HG02759 (cell line): ENCODE data around the gene MLF1.
"Not testable (repeated sequence)": the region's sequence is repeated elsewhere in the genome, so short reads cannot be mapped to it uniquely, and the experiment has no call there.

ENCODE experiments used
- ATAC-seq: cut with Tn5 transposase; IDR thresholded peaks from one replicate; pipeline ENCODE4 v1.9.1; 2021; ENCODE audit warnings: mild to moderate bottlenecking, moderate library complexity; ENCODE audit not compliant: unreplicated experiment

MLF1 gene, protein sequence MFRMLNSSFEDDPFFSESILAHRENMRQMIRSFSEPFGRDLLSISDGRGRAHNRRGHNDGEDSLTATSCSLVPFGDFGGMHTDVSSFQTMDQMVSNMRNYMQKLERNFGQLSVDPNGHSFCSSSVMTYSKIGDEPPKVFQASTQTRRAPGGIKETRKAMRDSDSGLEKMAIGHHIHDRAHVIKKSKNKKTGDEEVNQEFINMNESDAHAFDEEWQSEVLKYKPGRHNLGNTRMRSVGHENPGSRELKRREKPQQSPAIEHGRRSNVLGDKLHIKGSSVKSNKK

DNA sequence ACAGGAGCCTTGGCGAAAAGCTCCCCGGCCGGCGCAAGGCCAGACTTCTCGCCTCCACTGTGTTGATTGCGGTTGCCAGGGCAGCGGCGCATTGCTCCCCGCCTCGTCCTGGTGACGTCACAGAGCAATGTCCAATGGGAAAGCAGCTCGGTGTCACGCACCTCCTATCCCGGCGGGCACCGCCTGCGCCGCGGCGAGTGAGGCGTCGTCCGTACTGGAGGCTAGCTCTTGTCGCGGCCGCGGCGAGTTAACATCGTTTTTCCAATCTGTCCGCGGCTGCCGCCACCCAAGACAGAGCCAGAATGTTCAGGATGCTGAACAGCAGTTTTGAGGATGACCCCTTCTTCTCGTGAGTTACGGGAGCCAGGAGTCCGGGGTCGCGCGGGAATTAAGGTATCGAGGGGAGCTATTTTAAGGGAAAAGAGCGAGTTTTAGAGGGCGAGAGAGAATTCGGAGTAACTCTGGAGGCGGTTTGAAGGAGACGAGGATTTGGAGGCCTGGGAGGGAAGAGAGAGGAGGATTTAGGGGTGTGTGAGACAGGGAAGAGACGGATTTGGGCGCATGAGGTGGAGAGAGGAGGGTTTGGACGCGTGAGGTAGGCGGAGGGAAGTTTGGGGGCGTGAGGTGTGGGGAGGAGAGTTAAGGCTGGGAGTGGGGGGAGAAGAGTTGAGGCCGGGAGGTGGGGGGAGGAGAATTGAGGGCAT, at the start of gene MLF1:
TSS of gene MLF1 (plus strand) at position 196 of the 704 bp plus-strand sequence. CDS start at position 303, 107 bp downstream.
- peak; percentile 100 for ATAC-seq

DNA sequence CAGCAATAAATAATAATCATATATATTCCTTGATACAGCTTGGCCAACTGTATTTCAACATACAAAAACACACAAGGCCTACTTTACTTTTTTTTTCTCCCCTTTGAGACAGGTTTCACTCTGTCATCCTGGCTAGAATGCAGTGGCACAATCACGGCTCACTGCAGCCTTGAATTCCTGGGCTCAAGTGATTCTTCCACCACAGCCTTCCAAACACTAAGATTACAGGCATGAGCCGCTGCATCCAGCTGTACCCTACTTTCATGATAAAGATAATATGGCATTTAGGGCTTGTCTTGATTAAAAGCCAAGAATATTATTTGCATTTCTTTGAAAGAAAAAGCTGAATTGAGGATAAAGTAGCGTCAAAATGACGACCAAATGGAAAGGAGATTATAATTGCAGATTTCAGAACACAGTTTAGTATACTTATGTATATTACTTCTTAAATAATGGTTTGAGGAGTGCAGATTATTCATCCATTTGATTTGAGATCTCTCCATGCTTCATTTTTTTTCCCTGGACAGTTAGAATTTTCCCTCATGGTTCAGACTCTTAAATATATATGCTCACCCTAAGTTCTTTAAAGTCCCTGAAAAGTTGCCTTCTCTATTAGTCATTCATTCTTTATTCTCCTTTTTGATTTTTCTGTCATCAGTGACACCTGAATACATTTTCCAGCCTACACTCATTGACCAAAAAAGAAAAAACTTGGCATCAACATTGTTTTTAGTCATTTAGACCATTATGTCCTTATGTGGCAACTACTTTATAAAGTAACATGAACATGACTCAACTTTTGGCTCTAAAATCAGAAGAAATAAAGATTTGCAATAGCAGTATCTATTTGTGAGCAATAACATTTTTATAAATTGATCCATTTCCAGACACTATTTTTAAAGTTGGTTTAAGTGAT, 48.5 kb upstream of the MLF1 start:
- no peak for ATAC-seq

DNA sequence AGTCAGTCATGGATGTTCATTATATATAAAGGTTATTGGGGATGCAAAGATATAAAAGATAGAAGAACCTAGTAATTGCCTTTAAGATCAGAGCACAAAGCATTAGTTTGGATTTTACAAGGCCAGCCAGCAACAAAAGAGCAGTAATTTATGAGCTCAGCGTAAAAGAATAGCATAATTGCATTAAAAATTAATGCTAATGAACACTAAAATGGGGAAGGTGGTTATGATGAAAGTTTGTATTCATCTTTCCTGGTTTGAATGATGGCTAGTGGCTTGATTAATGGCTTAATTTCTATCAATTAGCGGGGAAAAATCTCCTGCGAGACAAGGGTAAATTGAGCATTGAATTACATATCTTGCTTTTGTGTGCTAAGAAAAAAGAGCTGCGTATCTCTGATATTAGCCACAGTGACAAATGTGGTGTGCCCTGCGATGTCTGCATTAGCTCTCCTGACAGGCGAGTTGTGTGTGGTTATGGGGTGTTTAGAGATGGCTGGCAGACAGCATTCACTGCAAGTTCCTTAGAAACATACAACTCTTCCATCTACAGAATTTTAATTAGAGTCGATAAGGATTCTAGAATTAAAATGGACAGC, 42.8 kb upstream of the MLF1 start:
- ATAC-seq: no peak

DNA sequence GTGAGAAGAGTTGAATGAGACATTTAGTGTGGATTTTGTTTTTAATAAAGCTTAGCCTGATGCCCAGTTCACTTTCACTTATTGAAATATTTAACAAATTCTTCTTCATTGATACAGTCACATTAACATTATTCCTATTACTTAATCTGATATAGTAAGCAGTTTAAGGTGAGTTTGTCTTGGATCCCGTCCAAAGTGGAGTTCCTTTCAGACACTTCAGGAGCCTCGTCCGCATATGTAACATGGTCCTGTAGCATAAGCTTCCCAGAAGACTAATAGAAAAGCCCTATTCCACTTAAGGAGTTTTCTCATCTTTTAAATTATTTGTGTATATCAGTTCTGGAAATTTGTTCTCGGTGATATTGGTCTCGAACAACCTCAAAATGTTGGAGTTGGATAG, 39.7 kb upstream of the MLF1 start:
- ATAC-seq: no peak

DNA sequence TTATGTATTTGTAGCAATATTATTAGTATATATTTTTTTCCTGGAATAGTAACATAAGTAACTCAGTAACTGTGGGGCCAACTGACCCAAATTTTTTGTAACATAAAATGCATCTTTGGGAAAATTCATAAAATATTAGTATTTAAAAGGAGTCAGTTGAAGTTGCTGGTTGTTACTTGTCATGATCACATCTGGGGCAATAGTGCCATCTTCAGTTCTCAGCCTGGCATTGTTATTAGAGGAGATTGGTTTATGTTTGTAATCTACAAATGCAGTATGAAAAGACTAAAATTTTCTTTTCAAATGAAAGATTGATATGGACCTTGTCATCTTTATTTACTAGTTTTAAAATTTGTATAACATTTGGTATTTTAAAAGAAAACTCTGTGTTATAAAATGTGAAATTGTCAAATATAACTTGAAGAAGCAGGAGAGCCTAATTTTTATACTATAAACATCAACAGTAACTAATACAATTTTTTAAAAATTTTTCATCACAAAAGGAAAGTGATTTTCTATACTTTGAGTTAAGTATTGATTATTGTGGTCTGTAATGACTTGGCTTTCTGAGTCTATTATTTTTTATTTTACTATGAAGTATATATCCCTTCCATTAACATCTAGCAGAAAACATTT, 38.8 kb upstream of the MLF1 start:
- peak; percentile 58 for ATAC-seq

DNA sequence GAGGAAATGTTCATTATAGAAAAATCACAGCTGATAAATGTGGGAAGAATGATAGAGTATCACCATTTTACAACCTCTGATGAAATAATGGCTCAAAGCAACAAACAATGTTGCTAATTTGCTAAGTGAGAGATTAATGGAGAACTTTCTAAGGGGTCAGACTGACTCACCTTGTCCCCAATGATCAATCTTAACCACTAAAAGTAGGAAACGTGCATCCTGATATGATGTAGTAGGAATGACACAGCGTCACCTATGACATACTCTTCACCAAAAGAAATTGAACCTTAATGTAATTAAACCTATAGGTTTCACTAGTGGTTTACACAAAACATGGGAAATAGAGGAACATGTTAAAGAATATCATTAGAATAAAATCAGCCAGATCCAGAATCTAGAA, 35.1 kb upstream of the MLF1 start:
- ATAC-seq: no peak

DNA sequence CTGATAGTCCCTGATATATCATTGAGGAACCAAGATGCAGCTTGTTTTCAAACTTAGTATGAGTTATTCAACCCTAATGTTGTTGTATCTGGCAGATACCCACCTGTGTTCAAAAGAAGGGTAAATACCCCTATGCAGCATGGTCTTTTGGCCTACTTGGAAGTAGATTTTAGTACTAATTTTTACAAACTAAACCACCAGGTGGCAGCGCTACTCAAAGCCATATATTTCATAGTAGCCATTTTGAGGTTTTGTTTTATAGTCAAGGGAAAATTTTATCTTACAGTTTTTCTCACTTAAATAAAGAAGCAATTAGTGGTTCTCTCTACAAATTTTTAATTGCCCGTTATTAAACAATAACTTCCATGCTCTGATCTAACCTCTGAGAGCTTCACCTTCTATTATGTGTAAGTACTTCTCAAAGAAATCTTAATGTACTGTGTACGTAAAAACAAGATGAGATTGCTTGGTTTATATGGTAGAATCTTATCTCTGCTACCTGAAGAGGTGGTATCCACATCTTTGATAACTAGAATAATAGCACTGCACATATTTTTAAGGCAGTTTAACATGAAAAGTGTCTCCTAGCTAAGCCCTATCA, 31.5 kb upstream of the MLF1 start:
- peak; percentile 73 for ATAC-seq

DNA sequence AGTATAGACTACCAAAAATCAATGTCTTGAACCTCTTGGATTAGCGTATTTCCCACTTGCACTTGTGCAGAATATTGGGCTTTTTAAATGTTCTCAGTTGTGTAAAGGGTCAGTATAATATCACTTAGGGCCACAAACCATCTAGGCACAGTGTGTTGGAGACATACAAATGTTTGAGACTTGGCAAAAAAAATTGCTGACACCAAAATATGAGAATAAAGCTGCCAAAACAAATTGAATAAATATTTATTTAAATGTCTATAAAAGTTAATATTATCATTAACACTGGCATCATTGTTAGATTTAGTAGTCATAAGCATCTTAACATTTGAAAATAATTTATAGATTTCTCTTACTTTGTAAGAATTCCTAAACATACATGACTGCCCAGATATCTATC, 30.9 kb upstream of the MLF1 start:
- no peak for ATAC-seq

DNA sequence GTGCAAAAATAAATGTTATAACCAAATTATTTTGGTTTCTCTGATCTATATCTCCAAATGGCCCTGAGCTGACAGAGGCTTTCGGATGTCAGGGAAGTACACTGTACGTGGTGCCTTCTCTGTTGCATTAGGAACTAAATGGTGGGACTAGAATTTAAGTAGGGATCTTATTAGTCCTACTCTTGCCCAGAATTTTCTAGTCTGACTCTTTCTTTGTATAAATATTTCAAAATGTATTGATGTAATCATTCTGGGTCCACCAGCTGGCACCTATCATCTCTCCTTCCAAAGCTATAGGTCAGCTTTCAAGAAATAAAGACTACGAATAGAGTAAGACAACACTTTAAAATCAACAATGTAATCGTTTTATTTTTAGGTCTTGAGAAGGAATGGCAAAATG, 22.3 kb upstream of the MLF1 start:
- no peak for ATAC-seq

DNA sequence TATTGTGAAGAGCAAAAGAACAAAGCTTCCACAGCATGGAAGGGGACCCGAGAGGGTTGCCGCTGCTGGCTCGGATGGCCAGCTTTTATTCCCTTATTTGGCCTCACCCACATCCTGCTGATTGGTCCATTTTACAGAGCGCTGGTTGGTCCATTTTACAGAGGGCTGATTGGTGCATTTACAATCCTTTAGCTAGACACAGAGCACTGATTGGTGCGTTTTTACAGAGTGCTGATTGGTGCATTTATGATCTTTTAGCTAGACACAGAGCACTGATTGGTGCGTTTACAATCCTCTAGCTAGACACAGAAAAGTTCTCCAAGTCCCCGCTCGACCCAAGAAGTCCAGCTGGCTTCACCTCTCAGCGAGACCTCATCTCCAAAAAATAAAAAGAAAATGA, 21.1 kb upstream of the MLF1 start:
- not testable (repeated sequence) for ATAC-seq

DNA sequence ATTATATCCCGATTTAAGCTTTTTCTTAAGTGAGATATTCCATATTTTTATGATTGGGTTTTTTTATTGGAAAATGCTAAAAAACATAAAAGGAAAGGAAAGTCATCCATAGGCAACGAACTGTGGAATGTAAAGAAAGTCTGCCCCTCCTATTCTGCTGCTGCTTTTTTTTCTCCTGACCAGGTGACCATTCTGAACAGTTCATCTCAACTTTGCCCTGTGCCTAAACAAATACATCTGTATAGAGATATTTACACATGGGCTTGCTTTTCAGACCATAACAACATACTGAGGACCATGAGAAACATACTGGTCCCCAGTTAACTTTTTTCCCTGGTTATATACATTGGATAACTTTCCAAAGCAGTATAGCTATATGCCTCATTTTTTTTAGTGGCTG, 18.9 kb upstream of the MLF1 start:
- no peak for ATAC-seq

DNA sequence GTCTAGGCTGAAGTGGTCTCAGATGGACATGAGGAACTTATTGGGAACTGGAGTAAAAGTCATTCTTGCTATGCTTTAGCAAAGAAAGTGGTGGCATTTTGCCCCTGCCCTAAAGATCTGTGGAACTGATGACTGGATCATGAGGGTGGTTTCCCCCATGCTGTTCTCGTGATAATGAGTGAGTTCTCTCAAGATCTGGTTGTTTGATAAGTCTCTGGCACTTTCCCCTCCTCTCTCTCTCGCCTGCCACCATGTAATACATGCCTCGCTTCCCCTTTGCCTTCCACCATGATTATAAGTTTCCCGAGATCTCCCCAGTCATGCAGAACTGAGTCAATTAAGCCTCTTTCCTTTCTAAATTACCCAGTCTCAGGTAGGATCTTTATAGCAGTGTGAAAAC, 11.5 kb upstream of the MLF1 start:
- ATAC-seq: no peak

DNA sequence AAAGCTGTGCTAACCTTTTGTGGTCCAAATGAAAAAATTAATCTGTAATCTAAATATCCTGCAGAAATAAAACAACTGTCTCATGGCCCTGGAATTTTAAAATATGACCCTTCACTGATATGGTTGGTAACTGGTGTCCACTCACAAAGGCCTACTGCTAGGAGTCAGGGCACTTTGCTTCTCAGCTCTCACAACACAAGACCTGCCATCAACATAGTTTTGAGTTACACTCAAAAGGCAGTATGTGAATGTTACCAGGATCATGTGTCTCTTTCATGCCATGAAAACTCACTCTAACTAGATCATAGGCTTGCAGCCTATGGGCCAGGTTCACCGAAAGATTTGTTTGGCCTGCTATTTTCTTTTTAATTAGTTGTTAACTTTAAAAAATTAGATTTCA, 10.0 kb upstream of the MLF1 start:
- no peak for ATAC-seq

DNA sequence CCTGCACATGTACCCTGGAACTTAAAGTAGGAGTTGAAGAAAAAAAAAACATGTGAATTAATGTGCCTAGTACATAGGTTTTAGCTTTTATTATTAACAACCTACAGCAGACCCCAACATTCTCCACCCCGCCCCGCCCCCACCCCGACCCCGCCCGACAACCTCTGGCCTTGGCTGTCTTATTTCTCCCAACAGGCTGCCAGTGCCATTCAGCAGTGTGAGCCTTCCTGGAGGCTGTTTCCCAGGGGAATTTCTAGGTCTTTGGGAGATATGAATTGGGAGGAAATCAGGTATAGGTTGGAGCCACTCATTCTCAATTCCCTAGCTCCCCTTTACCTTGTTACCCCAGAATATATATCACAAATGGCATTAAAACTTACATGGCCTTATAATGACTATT, 8.3 kb upstream of the MLF1 start:
- no peak for ATAC-seq

DNA sequence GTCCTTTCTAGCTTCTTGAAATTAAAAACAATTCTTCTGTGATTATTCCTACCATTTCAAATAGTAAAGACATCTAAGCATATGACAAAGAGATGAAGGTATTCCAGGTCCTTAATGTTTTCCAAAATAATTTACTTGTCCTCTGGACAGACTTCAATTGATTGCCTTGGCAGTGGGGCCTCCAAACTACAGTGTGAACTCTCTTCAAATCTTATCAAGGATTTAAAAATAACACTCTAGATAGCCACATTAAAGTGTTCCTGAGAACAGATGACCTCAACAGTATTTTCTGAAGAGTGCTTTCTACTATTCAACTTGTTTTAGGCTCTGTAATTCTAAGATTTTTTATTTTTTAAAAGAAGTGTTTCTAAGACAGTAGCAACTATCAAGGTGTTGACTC, 7.9 kb upstream of the MLF1 start:
- no peak for ATAC-seq

DNA sequence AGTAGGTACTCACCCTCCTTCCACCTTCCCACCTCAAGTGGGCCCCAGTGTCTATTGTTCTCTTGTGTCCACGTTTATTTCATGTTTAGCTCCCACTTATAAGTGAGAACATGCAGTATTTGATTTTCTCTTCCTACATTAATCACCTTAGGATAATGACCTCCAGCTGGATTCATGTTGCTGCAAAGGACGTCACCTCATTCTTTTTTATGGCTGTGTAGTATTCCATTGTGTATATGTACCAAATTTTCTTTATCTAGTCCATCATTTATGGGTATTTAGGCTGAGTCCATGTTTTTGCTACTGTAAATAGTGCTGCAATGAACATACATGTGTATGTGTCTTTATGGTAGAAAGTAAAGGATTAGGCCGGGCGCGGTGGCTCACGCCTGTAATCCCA, 5.9 kb upstream of the MLF1 start:
- no peak for ATAC-seq

DNA sequence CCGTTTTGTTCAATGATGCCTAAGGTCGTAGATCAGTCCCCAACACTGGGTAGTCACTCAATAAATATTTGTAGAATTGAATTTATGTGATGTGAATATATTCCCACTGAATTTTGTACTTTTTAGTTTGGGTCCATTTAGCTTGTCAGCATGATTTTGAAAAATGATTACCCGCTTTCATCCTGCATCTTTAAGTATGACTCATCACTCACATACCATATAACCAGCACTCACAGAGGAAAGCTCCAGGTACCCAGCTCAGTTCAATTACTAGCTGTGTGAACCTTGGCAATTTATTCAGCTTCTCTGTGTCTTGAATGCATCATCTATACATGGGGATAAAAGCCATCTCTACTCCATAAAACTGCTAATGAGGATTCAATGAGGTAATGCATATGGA, 2.2 kb upstream of the MLF1 start:
- ATAC-seq: no peak

DNA sequence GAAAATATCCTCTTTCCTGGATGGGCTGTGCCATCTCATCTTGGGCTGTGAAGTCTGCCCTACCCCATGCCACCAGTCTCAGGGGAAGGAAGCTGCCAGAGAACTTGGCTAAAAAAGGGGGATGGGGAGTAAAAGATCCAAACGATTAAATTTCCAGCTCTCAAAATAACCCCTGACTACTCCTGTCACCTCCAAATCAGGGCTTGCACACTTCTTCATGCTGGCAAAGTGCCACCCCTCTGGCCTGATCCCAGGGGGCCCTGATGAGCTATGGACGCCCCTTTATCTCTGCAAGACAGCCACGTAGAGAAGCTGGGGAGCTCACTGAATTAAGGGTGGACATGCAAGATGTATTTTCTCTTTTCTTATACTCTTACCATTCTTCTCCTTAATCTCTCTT, 1.2 kb upstream of the MLF1 start:
- ATAC-seq: no peak

DNA sequence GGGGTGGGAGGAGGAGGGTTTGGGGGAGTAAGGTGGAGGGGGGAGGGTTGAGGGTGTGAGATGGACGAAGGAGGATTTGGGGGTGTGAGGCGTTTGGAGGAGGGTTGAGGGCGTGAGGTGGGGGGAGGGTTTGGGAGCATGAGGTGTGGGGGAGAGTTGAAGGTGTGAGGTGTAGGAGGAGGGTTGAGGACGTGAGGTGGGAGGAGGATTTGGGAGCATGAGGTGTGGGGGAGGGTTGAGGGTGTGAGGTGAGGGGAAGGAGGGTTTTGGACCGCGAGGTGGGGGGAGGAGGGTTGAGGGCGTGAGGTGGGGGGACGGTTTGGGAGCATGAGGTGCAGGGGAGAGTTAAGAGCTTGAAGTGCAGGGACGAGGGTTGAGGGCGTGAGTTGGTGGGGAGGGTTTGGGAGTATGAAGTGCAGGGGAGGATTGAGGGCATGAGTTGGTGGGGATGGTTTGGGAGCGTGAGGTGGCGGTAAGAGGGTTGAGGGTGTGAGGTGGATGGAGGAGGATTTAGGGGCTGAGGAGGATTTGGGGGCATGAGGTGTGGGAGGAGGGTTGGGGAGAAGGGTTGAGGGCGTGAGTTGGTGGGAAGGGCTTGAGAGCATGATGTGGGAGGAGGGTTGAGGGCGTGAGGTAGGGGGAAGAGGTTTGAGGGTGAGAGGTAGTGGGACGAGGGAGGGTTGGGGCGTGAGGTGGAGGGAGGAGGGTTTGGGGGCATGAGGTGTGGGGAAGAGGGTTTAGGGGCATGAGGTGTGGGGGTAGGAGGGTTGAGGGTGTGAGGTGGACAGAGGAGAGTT, 1.2 kb downstream of the MLF1 start:
- ATAC-seq: no peak

DNA sequence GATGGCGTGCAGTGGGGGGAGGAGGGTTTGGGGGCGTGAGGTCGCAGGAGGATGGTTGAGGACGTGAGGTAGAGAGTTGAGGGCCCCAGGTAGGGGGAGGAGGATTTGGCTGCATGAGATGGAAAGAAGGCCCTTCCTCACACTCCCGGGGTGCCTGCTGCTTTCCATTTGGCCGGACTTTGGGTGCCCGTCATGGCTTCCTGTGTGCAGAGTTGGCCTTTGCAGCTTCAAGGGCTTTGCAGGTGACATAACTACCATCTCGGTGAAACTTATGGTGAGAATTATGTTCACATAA, 1.7 kb downstream of the MLF1 start:
- no peak for ATAC-seq
